ENCODE measurements around the gene CHAD. TPM values are rescaled to one million over a fixed set of nuclear protein-coding genes. Genes with fewer than 3 reads are reported as not detected.
"Not testable (repeated sequence)": the region's sequence is repeated elsewhere in the genome, so short reads cannot be mapped to it uniquely, and the experiment has no call there.

CHAD gene
- total RNA-seq, 1 donor from 2014 or later, result not detected

- ATAC-seq, result no peak
These were observed 5.2 kb upstream of the CHAD start for GRCh38 chr17:50473901-50474300.

GRCh38 chr17:50472761-50473161 is 4.1 kb upstream of the CHAD start:
- ATAC-seq, result not testable (repeated sequence)

- ATAC-seq, result no peak
These were observed 3.6 kb upstream of the CHAD start for GRCh38 chr17:50472286-50472685.

DNA sequence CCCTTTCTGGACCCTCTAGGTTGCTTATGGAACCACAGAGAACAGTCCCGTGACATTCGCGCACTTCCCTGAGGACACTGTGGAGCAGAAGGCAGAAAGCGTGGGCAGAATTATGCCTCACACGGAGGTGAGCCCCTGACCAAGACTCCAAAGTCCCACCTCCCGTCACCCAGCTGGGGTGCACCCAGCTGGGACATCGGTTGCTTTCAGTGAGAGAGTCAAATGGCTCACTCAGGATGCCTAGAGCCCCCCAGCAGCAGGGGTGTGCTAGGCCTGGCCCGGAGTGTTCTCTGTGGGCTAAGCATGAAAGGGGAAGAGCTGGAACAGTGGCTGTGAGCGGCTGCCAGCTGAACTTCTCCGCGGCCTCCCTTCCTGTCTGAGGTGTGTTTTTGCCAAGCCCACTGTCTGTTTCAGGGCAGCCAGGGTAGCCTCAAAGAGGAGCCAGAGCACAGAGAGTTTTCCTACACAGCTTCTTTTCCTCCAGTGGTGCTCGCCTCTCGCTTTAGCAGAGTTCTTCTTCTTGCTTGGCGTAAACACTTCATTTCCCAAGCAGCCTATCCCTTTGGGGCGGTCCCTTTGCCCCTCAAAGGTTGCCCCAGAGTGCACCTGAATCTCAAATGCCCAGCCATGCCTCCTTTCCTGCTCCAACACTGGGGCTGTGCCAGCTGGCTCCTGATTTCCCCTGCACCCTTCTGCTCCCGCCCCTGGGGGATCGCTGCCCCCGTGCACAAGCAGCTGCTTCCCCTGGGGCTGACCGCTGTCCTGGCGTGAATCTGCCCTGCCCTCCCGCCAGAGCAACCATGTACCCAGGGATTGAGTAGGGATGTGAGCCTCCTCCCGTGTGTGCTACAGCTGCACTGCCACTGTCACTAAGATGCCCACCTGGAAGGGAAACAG is 2.6 kb upstream of the CHAD start:
- no peak for ATAC-seq

- ATAC-seq, result no peak
These were observed 1.7 kb upstream of the CHAD start for GRCh38 chr17:50470426-50470825.

GRCh38 chr17:50469671-50470305 is 1.1 kb upstream of the CHAD start:
- ATAC-seq, result no peak

- no peak for ATAC-seq
These were observed 527 bp upstream of the CHAD start for GRCh38 chr17:50469208-50469605.

DNA sequence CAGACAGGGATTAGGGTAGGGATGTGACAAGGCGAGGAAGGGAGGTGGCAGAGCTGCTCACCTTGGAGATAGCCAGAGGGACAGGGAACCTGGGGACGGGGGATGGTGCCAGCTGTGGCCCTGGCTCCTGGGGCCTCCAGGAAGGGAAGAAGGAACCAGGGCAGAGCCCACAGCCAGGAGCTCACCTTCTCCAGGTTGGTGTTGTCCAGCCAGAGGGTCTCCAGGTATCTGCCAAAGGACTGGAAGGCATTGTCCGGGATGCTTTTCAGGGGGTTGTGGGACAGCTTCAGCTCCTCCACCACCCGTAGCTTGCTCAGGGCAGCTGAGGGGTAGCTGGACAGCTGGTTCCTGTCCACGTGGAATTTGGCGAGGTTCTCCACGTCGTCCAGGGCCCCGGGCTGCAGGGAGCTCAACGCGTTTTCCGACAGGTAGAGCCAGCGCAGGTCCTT is 801 bp downstream of the CHAD start:
- ATAC-seq, result no peak

DNA sequence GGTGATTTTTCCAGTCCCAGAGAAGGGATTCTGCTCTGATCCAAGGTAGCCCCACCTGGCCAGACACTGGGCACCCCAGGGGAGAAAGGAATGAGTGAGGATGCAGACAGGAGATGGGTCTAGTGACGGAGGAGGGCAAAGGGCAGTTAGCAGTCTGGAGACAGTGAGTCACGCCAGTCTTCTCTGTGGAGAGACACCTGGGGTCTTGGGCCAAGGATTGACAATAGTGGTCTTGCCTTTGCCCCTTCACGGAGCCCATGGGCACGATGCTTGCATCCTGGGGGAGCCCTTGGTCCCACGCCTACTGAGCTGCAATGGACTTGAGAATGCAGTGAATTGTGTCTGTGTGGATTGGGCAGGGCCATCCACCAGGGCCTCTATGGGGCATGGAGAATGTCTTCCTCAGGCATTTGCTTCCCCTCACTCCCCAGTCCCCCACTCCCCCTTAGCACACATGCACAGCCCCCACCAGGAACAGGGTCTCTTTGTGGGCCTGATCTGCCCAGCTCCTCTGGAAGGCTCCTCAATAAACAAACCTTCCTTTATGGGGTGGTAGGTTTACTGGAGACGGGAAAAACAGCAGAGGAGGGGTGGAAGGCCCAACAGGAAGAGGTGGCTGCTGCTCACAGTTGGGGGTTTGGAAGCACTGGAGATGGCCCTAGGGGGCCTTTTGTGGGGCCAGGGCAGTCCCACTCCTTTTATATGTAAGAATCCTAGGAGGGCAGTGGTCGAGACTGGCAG is 1.4 kb downstream of the CHAD start:
- ATAC-seq, result no peak

GRCh38 chr17:50466371-50467113 is 2.1 kb downstream of the CHAD start:
- peak; percentile 14 for ATAC-seq

DNA sequence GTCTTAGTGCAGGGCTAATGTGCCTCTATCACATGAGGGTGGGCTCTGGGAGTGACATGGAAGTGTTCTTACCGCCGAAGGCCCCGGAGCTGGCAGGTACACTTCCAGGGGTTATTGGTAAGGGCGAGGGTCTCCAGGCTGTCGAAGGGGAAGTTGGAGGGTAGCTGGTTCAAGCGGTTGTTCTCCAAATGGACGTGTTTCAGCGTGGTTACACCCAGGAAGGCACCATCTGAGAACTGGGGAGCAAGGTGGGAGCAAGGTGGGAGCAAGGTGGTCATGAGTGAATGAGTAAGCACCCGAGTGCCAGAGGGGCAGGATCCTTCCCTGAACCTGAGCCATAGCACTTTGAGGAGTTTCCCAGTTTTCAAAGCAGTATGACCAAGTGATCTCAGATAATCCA is 3.0 kb downstream of the CHAD start:
- no peak for ATAC-seq

- no peak for ATAC-seq
These were observed 3.5 kb downstream of the CHAD start for GRCh38 chr17:50465171-50465570.

GRCh38 chr17:50464736-50465135 is 3.9 kb downstream of the CHAD start:
- ATAC-seq, result no peak

DNA sequence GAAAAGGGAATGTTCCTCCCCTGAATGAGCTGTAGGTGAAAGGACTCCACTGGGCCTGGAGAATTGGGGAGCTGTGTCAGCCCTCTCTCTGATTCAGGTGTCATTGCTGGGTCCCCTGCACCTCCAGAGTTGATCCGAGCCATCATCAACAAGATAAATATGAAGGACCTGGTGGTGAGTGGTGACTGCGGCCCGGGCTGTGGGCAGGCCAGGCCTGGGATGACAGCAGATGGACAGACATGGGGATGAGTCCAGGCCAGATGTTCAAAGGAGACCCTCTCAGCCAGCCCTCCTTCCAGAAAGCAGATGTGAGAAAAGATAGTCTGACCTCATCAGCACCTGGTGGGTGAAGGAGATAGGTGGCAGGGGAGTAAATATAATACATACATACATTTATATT is 4.6 kb downstream of the CHAD start:
- ATAC-seq, result no peak

DNA sequence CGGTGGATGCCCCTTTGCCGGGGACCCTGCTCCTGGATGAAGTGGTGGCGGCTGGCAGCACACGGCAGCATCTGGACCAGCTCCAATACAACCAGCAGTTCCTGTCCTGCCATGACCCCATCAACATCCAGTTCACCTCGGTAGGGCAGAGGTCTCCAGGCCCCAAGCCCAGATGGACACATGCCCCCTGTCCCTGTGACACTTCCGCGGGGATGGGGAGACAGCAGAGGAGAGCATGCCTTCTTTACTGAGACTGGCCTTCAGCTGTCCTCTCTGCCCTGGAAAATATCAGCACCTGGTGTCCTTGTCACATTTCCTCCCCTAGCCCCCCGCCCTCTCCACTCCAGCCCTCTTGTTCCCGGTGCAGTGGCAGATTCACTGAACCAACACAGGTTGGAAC is 6.2 kb downstream of the CHAD start:
- ATAC-seq, result no peak

- ATAC-seq, result no peak
These were observed 7.0 kb downstream of the CHAD start for GRCh38 chr17:50461550-50462132.

- ATAC-seq, result no peak
These were observed 7.7 kb downstream of the CHAD start for GRCh38 chr17:50460831-50461526.

GRCh38 chr17:50459756-50460155 is 8.9 kb downstream of the CHAD start:
- ATAC-seq, result no peak

DNA sequence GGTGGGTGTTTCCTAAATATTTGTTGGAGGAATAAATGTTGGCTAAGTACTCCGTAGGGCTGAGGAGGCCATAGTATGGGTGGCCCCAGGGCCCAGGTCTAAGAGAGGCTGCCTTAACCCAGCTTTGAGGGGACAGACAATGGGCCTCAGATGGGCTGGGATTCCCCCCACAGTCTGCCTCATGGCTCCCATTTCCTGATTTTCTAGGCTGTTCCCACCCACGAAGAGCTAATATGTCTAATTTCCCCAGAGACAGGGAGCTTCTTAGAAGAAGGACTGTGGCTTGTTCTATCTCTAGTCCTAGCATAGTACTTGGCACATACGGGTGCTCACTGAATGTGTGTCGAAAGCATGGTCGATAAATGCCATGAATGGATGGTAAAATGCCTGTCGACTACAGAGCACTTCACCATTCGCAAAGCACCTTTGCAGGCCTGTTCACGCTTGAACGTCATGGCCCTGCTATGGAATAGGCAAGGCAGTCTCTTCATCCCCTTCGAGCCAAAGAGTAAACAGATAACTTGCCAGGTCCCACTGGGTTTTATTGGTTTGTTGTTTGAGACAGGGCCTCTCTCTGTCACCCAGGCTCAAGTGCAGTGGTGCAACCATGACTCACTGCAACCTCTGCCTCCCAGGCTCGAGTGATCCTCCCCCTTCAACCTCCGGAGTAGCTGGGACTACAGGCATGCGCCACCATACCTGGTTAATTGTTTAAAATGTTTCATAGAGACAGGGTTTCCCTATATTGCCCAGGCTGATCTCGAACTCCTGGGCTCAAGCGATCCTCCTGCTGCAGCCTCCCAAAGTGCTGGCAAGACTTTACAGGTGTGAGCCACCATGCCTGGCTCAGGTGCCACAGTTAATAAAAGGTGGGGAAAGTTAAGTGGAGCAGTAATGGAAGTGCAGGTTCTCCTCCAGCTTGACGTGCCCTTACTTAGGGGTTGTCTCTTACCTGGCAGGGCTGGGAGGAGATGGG is 9.7 kb downstream of the CHAD start:
- ATAC-seq, result peak; percentile 44

DNA sequence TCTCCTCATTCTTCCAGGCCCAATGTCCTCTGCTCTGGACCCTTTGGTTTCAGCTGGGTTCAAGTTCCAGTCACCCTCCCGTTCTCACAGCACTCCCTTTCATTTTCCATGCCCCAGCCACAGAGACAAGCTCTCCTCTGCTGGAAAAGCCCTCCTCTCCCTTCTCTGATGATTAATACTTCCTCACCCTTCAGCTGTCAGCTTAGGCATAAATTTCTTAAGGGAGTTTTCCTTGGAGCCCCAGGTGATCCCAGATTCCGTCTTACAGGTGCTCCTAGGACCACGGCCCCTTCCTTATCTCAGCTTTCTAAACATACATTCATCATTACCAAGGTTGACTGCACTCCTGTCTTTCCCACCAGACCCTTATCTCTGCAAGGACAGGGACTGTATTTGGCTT is 10.4 kb downstream of the CHAD start:
- ATAC-seq, result no peak

Measured in esophagus mucosa (tissue), 1 donor.